Trophoblast cell (in vitro differentiated cells and primary cell): ENCODE data around the gene MFNG.

Experiments
- DNase-seq, 2 donors: peaks; one replicate each; pipeline ENCODE4 v3.0.0-alpha.2; 2016
- H2AFZ ChIP-seq: 2 replicates; pipeline ENCODE4 v1.6.1; 2013; ENCODE audit warnings: low read length, moderate library complexity, mild to moderate bottlenecking; ENCODE audit not compliant: insufficient read depth, poor library complexity
- H2AK5ac ChIP-seq: 2 replicates; pipeline ENCODE4 v1.6.1; 2013; ENCODE audit warnings: mild to moderate bottlenecking, low read length
- H2BK120ac ChIP-seq: 2 replicates; pipeline ENCODE4 v1.6.1; 2013; ENCODE audit warnings: low read length, mild to moderate bottlenecking, moderate library complexity; ENCODE audit not compliant: insufficient read depth, poor library complexity
- H2BK12ac ChIP-seq: 2 replicates; pipeline ENCODE4 v1.6.1; 2013; ENCODE audit warnings: mild to moderate bottlenecking, low read length, moderate library complexity
- H2BK5ac ChIP-seq: 2 replicates; pipeline ENCODE4 v1.6.1; 2013; ENCODE audit warnings: low read length, low read depth, moderate library complexity, mild to moderate bottlenecking; ENCODE audit not compliant: poor library complexity
- H3K14ac ChIP-seq: 2 replicates; pipeline ENCODE4 v1.6.1; 2013; ENCODE audit warnings: mild to moderate bottlenecking, low read length
- H3K18ac ChIP-seq: 2 replicates; pipeline ENCODE4 v1.6.1; 2013; ENCODE audit warnings: mild to moderate bottlenecking, low read length
- H3K23ac ChIP-seq: 2 replicates; pipeline ENCODE4 v1.6.1; 2013; ENCODE audit warnings: low read length
- H3K27ac ChIP-seq: 2 replicates; pipeline ENCODE4 v1.5.1; 2013; ENCODE audit warnings: low read depth, mild to moderate bottlenecking, inconsistent platforms, low read length, moderate library complexity
- H3K27me3 ChIP-seq: 2 replicates; pipeline ENCODE4 v1.6.1; 2013; ENCODE audit warnings: inconsistent platforms, mild to moderate bottlenecking, low read length, moderate library complexity; ENCODE audit not compliant: insufficient read depth
- H3K36me3 ChIP-seq, 2 experiments: 1 replicate in 1 of 2; 2 replicates in 1 of 2; pipeline ENCODE4 v1.6.1; 2013; ENCODE audit warnings: low read length in 2 of 2, mild to moderate bottlenecking in 2 of 2, moderate library complexity in 1 of 2; ENCODE audit not compliant: insufficient read depth in 2 of 2, control insufficient read depth in 1 of 2
- H3K4ac ChIP-seq: 2 replicates; pipeline ENCODE4 v1.6.1; 2013; ENCODE audit warnings: low read depth, mild to moderate bottlenecking, low read length, moderate library complexity
- H3K4me1 ChIP-seq, 2 experiments: 1 replicate in 1 of 2; 2 replicates in 1 of 2; pipeline ENCODE4 v1.6.1; 2013; ENCODE audit warnings: low read length in 2 of 2, mild to moderate bottlenecking in 2 of 2, moderate library complexity in 1 of 2; ENCODE audit not compliant: insufficient read depth in 2 of 2, control insufficient read depth in 1 of 2
- H3K4me2 ChIP-seq: 2 replicates; pipeline ENCODE4 v1.6.1; 2013; ENCODE audit warnings: inconsistent platforms, mild to moderate bottlenecking, low read length, moderate library complexity
- H3K4me3 ChIP-seq: 2 replicates; pipeline ENCODE4 v1.5.1; 2013; ENCODE audit warnings: mild to moderate bottlenecking, low read depth, low read length, inconsistent platforms
- H3K79me1 ChIP-seq: one replicate; pipeline ENCODE4 v1.6.1; 2013; ENCODE audit warnings: low read length
- H3K79me2 ChIP-seq: 2 replicates; pipeline ENCODE4 v1.6.1; 2013; ENCODE audit warnings: low read length, mild to moderate bottlenecking; ENCODE audit not compliant: control insufficient read depth, insufficient read depth, poor library complexity
- H3K9ac ChIP-seq: 2 replicates; pipeline ENCODE4 v1.6.1; 2013; ENCODE audit warnings: mild to moderate bottlenecking, low read length
- H3K9me3 ChIP-seq: 2 replicates; pipeline ENCODE4 v1.6.1; 2013; ENCODE audit warnings: low read depth, mild to moderate bottlenecking, control low read depth, inconsistent platforms, low read length; ENCODE audit not compliant: insufficient read depth
- H4K12ac ChIP-seq: 2 replicates; pipeline ENCODE4 v1.6.1; 2013; ENCODE audit warnings: low read depth, mild to moderate bottlenecking, low read length, moderate library complexity
- H4K8ac ChIP-seq: 2 replicates; pipeline ENCODE4 v1.6.1; 2013; ENCODE audit warnings: low read depth, mild to moderate bottlenecking, low read length, moderate library complexity
- H4K91ac ChIP-seq: one replicate; pipeline ENCODE4 v1.6.1; 2013; ENCODE audit warnings: low read depth, mild to moderate bottlenecking, low read length, moderate library complexity
- WGBS: extraction: QIAGEN DNeasy Blood & Tissue Kit; methylation state at CpG from one replicate; pipeline ENCODE4 v1.1.7; 2013; ENCODE audit warnings: missing lambda C conversion rate; ENCODE audit not compliant: insufficient read length, insufficient coverage; ENCODE audit errors: extremely low coverage; 5-methylcytosine and 5-hydroxymethylcytosine counted together

Gene MFNG

GRCh38 chr22:37456346-37456745 lies 29.8 kb downstream of the MFNG start:
- H3K9me3 ChIP-seq = no peaks in the 10 kb centered on the region
- no peak overlapping the region for H2BK12ac ChIP-seq
- no peak overlapping the region for H4K12ac ChIP-seq
- H3K9ac ChIP-seq = no peak overlapping the region
- H4K8ac ChIP-seq = no peak overlapping the region
- H3K79me2 ChIP-seq = no peaks in the 10 kb centered on the region
- H3K23ac ChIP-seq = no peak overlapping the region
- no peak overlapping the region for H3K18ac ChIP-seq
- DNase-seq = no peak
- H2BK5ac ChIP-seq = no peak overlapping the region
- no peak overlapping the region for H3K4me3 ChIP-seq
- no peaks in the 10 kb centered on the region for H3K36me3 ChIP-seq
- no peaks in the 10 kb centered on the region for H3K79me1 ChIP-seq
- H4K91ac ChIP-seq = no peak overlapping the region
- no peak overlapping the region for H3K4me2 ChIP-seq
- WGBS = no CpG with 5 or more reads among the region's 17 CpGs
- H2AFZ ChIP-seq = no peak overlapping the region
- no peak overlapping the region for H2BK120ac ChIP-seq
- H3K27ac ChIP-seq = no peak overlapping the region
- no peak overlapping the region for H3K4ac ChIP-seq
- no peaks in the 10 kb centered on the region for H3K4me1 ChIP-seq
- H3K27me3 ChIP-seq = no peaks in the 10 kb centered on the region
- H2AK5ac ChIP-seq = no peak overlapping the region
- no peak overlapping the region for H3K14ac ChIP-seq

GRCh38 chr22:37455896-37456295 lies 30.3 kb downstream of the MFNG start:
- Histone ChIP-seq H3K14ac (no peak overlapping the region), H2BK120ac (no peak overlapping the region), H2BK5ac (no peak overlapping the region), H3K4me2 (no peak overlapping the region), H3K9ac (no peak overlapping the region), H3K79me2 (no peaks in the 10 kb centered on the region), H2BK12ac (no peak overlapping the region), H3K4me1 (no peaks in the 10 kb centered on the region), H4K8ac (no peak overlapping the region), H3K4ac (no peak overlapping the region), H3K27ac (no peak overlapping the region), H2AFZ (no peak overlapping the region), H4K12ac (no peak overlapping the region), H3K23ac (no peak overlapping the region), H3K9me3 (no peaks in the 10 kb centered on the region), H3K18ac (no peak overlapping the region), H2AK5ac (no peak overlapping the region), H3K27me3 (no peaks in the 10 kb centered on the region), H3K36me3 (no peaks in the 10 kb centered on the region), H3K4me3 (no peak overlapping the region), H4K91ac (no peak overlapping the region), H3K79me1 (no peaks in the 10 kb centered on the region)
- DNase-seq = no peak
- no CpG with 5 or more reads among the region's 14 CpGs for WGBS

GRCh38 chr22:37454857-37455686 lies 31.1 kb downstream of the MFNG start:
- Histone ChIP-seq H3K4me2 (no peak overlapping the region), H3K4ac (no peak overlapping the region), H3K4me3 (no peak overlapping the region), H3K18ac (no peak overlapping the region), H2BK120ac (no peak overlapping the region), H4K8ac (no peak overlapping the region), H3K36me3 (no peaks in the 10 kb centered on the region), H4K91ac (no peak overlapping the region), H4K12ac (no peak overlapping the region), H3K23ac (no peak overlapping the region), H3K9me3 (no peaks in the 10 kb centered on the region), H2BK12ac (no peak overlapping the region), H2AK5ac (no peak overlapping the region), H2AFZ (no peak overlapping the region), H3K79me1 (no peaks in the 10 kb centered on the region), H3K79me2 (no peaks in the 10 kb centered on the region), H3K27ac (no peak overlapping the region), H2BK5ac (no peak overlapping the region), H3K14ac (no peak overlapping the region), H3K27me3 (no peaks in the 10 kb centered on the region), H3K4me1 (no peaks in the 10 kb centered on the region), H3K9ac (no peak overlapping the region)
- DNase-seq = peak; percentile 44 to 71
- WGBS = no CpG with 5 or more reads among the region's 21 CpGs

- H4K91ac ChIP-seq = no peak overlapping the region
- no peak overlapping the region for H2BK12ac ChIP-seq
- H3K23ac ChIP-seq = no peak overlapping the region
- no peak overlapping the region for H2BK120ac ChIP-seq
- no peaks in the 10 kb centered on the region for H3K36me3 ChIP-seq
- WGBS = no CpG with 5 or more reads among the region's 7 CpGs
- no peak overlapping the region for H4K8ac ChIP-seq
- no peak overlapping the region for H3K4ac ChIP-seq
- DNase-seq = no peak
- no peaks in the 10 kb centered on the region for H3K9me3 ChIP-seq
- H3K9ac ChIP-seq = no peak overlapping the region
- H2AFZ ChIP-seq = no peak overlapping the region
- H3K4me2 ChIP-seq = no peak overlapping the region
- no peak overlapping the region for H4K12ac ChIP-seq
- no peak overlapping the region for H3K14ac ChIP-seq
- H2AK5ac ChIP-seq = no peak overlapping the region
- H3K79me1 ChIP-seq = no peaks in the 10 kb centered on the region
- no peaks in the 10 kb centered on the region for H3K4me1 ChIP-seq
- H3K79me2 ChIP-seq = no peaks in the 10 kb centered on the region
- H3K4me3 ChIP-seq = no peak overlapping the region
- no peak overlapping the region for H2BK5ac ChIP-seq
- H3K18ac ChIP-seq = no peak overlapping the region
- no peaks in the 10 kb centered on the region for H3K27me3 ChIP-seq
- no peak overlapping the region for H3K27ac ChIP-seq
Measured at GRCh38 chr22:37453696-37454095, 32.5 kb downstream of the MFNG start.
